Astrocyte (in vitro differentiated cells and primary cell): ENCODE measurements around the gene KCNQ5. TPM values are rescaled to one million over a fixed set of nuclear protein-coding genes. Genes with fewer than 3 reads are reported as not detected.

Experiments used
- DNase-seq: peaks from one replicate; pipeline ENCODE4 v3.0.0-alpha.2; 2010; ENCODE audit warnings: low read depth
- FAIRE-seq: peaks from 2 replicates; lab custom pipeline; 2011; peaks lifted over from hg19 to GRCh38; lab: Jason Lieb, UNC
- H2AFZ ChIP-seq: 2 replicates; pipeline ENCODE4 v1.6.0; 2012; ENCODE audit warnings: low read depth, low read length, inconsistent platforms
- H3K27ac ChIP-seq: 2 replicates; pipeline ENCODE4 v1.5.1; 2011; ENCODE audit warnings: low read depth, low read length, inconsistent platforms
- H3K27me3 ChIP-seq: 2 replicates; pipeline ENCODE4 v1.6.0; 2011; ENCODE audit warnings: low read length, inconsistent platforms; ENCODE audit not compliant: insufficient read depth
- H3K36me3 ChIP-seq: 2 replicates; pipeline ENCODE4 v1.5.1; 2011; ENCODE audit warnings: low read length, inconsistent platforms; ENCODE audit not compliant: insufficient read depth
- H3K4me1 ChIP-seq: 2 replicates; pipeline ENCODE4 v1.5.1; 2011; ENCODE audit warnings: low read length, inconsistent platforms; ENCODE audit not compliant: insufficient read depth
- H3K4me2 ChIP-seq: 2 replicates; pipeline ENCODE4 v1.6.0; 2012; ENCODE audit warnings: low read length, inconsistent platforms
- H3K4me3 ChIP-seq: 2 replicates; pipeline ENCODE4 v1.5.1; 2011; ENCODE audit warnings: low read depth, mild to moderate bottlenecking, low read length, inconsistent platforms; ENCODE audit not compliant: insufficient read depth
- H3K79me2 ChIP-seq: 2 replicates; pipeline ENCODE4 v1.6.0; 2012; ENCODE audit warnings: mild to moderate bottlenecking, low read length, inconsistent platforms; ENCODE audit not compliant: insufficient read depth
- H3K9ac ChIP-seq: 2 replicates; pipeline ENCODE4 v1.6.0; 2012; ENCODE audit warnings: mild to moderate bottlenecking, low read length, inconsistent platforms
- H3K9me3 ChIP-seq: 2 replicates; pipeline ENCODE4 v1.5.1; 2012; ENCODE audit warnings: low read depth, mild to moderate bottlenecking, low read length, inconsistent platforms; ENCODE audit not compliant: insufficient read depth
- H4K20me1 ChIP-seq: 2 replicates; pipeline ENCODE4 v1.6.0; 2012; ENCODE audit warnings: low read length, inconsistent platforms; ENCODE audit not compliant: insufficient read depth
- H3K27ac Mint-ChIP-seq: one replicate; pipeline ENCODE4 v1.8.0; 2021; ENCODE audit warnings: mild to moderate bottlenecking, mixed read lengths; ENCODE audit not compliant: unreplicated experiment
- H3K27me3 Mint-ChIP-seq: one replicate; pipeline ENCODE4 v1.8.0; 2021; ENCODE audit warnings: low read depth, mixed read lengths; ENCODE audit not compliant: unreplicated experiment
- H3K36me3 Mint-ChIP-seq: one replicate; pipeline ENCODE4 v1.8.0; 2021; ENCODE audit warnings: low read depth, mixed read lengths; ENCODE audit not compliant: unreplicated experiment
- H3K4me1 Mint-ChIP-seq: one replicate; pipeline ENCODE4 v1.8.0; 2021; ENCODE audit warnings: low read depth, mixed read lengths; ENCODE audit not compliant: unreplicated experiment
- H3K4me3 Mint-ChIP-seq: one replicate; pipeline ENCODE4 v1.8.0; 2021; ENCODE audit warnings: mild to moderate bottlenecking, moderate library complexity, mixed read lengths; ENCODE audit not compliant: unreplicated experiment
- H3K9me3 Mint-ChIP-seq: one replicate; pipeline ENCODE4 v1.8.0; 2021; ENCODE audit warnings: mild to moderate bottlenecking, mixed read lengths; ENCODE audit not compliant: unreplicated experiment
- CTCF ChIP-seq: IDR thresholded peaks from 2 replicates; pipeline ENCODE4 v1.5.1; 2011; ENCODE audit warnings: low read depth, mild to moderate bottlenecking, inconsistent platforms, low read length, moderate library complexity; ENCODE audit not compliant: insufficient read depth
- EZH2 ChIP-seq: IDR thresholded peaks from 2 replicates; pipeline ENCODE4 v1.6.1; 2012; ENCODE audit warnings: mild to moderate bottlenecking, low read length, inconsistent platforms; ENCODE audit not compliant: insufficient read depth
- total RNA-seq: library from RNA; stranded (reverse); gene quantifications from 2 replicates; pipeline ENCODE4 v1.2.1, GENCODE V29; 2021

KCNQ5 gene
- total RNA-seq, 1 donor from 2014 or later: 2.0 TPM

GRCh38 chr6:72787391-72788031 is 165.6 kb downstream of the KCNQ5 start:
- H3K4me1 ChIP-seq: peaks cover 32% of the 10 kb centered on the region
- peaks cover 26% of the 10 kb centered on the region for H3K4me1 Mint-ChIP-seq
- H4K20me1 ChIP-seq: no peaks in the 10 kb centered on the region
- peaks cover 2% of the 10 kb centered on the region for H3K9me3 Mint-ChIP-seq
- no peak overlapping the region for H3K4me3 ChIP-seq
- no peak overlapping the region for H2AFZ ChIP-seq
- H3K4me2 ChIP-seq: peak overlapping the region; percentile 42
- H3K27ac Mint-ChIP-seq: peak overlapping the region; percentile 75
- no peaks in the 10 kb centered on the region for H3K27me3 Mint-ChIP-seq
- H3K27ac ChIP-seq: peak overlapping the region; percentile 73
- no peaks in the 10 kb centered on the region for H3K36me3 Mint-ChIP-seq
- no peaks in the 10 kb centered on the region for H3K9me3 ChIP-seq
- no peak overlapping the region for H3K4me3 Mint-ChIP-seq
- no peaks in the 10 kb centered on the region for H3K79me2 ChIP-seq
- peak; percentile 88 for DNase-seq
- no peak overlapping the region for H3K9ac ChIP-seq
- peak; percentile 85 for FAIRE-seq
- no peaks in the 10 kb centered on the region for H3K36me3 ChIP-seq
- TF ChIP-seq CTCF: no peak
- no peak for TF ChIP-seq EZH2
- H3K27me3 ChIP-seq: no peaks in the 10 kb centered on the region

GRCh38 chr6:72788188-72788587 is 166.3 kb downstream of the KCNQ5 start:
- H3K4me1 ChIP-seq: peaks cover 31% of the 10 kb centered on the region
- no peak overlapping the region for H3K4me3 Mint-ChIP-seq
- H3K4me1 Mint-ChIP-seq: peaks cover 23% of the 10 kb centered on the region
- FAIRE-seq (peak; percentile 47), DNase-seq (peak; percentile 91)
- H3K79me2 ChIP-seq: no peaks in the 10 kb centered on the region
- H3K9me3 ChIP-seq: no peaks in the 10 kb centered on the region
- H4K20me1 ChIP-seq: no peaks in the 10 kb centered on the region
- no peaks in the 10 kb centered on the region for H3K36me3 ChIP-seq
- TF ChIP-seq EZH2 (no peak), CTCF (no peak)
- peak overlapping the region; percentile 75 for H3K27ac Mint-ChIP-seq
- no peaks in the 10 kb centered on the region for H3K36me3 Mint-ChIP-seq
- peak overlapping the region; percentile 73 for H3K27ac ChIP-seq
- no peaks in the 10 kb centered on the region for H3K27me3 Mint-ChIP-seq
- no peaks in the 10 kb centered on the region for H3K27me3 ChIP-seq
- H3K9me3 Mint-ChIP-seq: peaks cover 2% of the 10 kb centered on the region
- peak overlapping the region; percentile 42 for H3K4me2 ChIP-seq
- no peak overlapping the region for H2AFZ ChIP-seq
- no peak overlapping the region for H3K9ac ChIP-seq
- no peak overlapping the region for H3K4me3 ChIP-seq

- no peak for TF ChIP-seq CTCF
- TF ChIP-seq EZH2: no peak
- H4K20me1 ChIP-seq: no peaks in the 10 kb centered on the region
- H3K27ac Mint-ChIP-seq: no peak overlapping the region
- H3K79me2 ChIP-seq: no peaks in the 10 kb centered on the region
- H3K36me3 Mint-ChIP-seq: no peaks in the 10 kb centered on the region
- H3K27ac ChIP-seq: no peak overlapping the region
- H3K9me3 ChIP-seq: no peaks in the 10 kb centered on the region
- peaks cover 2% of the 10 kb centered on the region for H3K9me3 Mint-ChIP-seq
- H3K4me3 Mint-ChIP-seq: no peak overlapping the region
- DNase-seq (no peak), FAIRE-seq (no peak)
- no peak overlapping the region for H3K4me3 ChIP-seq
- H3K27me3 ChIP-seq: no peaks in the 10 kb centered on the region
- H3K36me3 ChIP-seq: no peaks in the 10 kb centered on the region
- no peak overlapping the region for H3K9ac ChIP-seq
- no peak overlapping the region for H3K4me2 ChIP-seq
- H2AFZ ChIP-seq: no peak overlapping the region
- H3K4me1 Mint-ChIP-seq: peaks cover 15% of the 10 kb centered on the region
- no peaks in the 10 kb centered on the region for H3K27me3 Mint-ChIP-seq
- H3K4me1 ChIP-seq: peaks cover 22% of the 10 kb centered on the region
Measured at GRCh38 chr6:72789145-72789544, 167.3 kb downstream of the KCNQ5 start.
